GOT3 (cell line): Measurements from ENCODE around the gene PCDH9.

ENCODE experiments used
- DNase-seq: peaks from one replicate; lab custom pipeline; 2025; ENCODE audit warnings: mixed read lengths; lab: John Stamatoyannopoulos, UW

Gene PCDH9

GRCh38 chr13:66520511-66521355 is 709.4 kb downstream of the PCDH9 start:
- DNase-seq: no peak

- no peak for DNase-seq
These were observed 710.9 kb downstream of the PCDH9 start for GRCh38 chr13:66519259-66519658.

GRCh38 chr13:66518068-66518467 is 712.1 kb downstream of the PCDH9 start:
- DNase-seq: no peak

GRCh38 chr13:66513728-66514127 is 716.4 kb downstream of the PCDH9 start:
- no peak for DNase-seq

DNA sequence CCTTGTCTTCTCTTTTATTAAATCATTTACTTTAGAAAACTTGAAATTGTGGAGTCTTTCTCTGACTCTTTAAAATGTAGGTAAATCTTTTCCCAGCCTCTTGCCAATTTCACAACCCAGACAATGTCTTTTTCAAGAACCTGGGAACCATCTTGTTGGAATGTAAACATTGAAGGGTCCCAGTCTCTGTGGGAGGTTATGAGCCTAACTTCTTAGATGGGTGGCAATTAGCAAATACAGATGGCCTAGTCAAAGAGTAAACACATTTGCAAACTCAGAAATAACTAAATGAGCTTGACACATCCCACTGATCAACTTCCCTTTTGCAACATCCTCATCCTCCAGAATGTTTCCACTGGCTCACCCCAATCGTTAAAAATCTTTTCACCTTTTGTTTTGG is 721.0 kb downstream of the PCDH9 start:
- DNase-seq: no peak

DNA sequence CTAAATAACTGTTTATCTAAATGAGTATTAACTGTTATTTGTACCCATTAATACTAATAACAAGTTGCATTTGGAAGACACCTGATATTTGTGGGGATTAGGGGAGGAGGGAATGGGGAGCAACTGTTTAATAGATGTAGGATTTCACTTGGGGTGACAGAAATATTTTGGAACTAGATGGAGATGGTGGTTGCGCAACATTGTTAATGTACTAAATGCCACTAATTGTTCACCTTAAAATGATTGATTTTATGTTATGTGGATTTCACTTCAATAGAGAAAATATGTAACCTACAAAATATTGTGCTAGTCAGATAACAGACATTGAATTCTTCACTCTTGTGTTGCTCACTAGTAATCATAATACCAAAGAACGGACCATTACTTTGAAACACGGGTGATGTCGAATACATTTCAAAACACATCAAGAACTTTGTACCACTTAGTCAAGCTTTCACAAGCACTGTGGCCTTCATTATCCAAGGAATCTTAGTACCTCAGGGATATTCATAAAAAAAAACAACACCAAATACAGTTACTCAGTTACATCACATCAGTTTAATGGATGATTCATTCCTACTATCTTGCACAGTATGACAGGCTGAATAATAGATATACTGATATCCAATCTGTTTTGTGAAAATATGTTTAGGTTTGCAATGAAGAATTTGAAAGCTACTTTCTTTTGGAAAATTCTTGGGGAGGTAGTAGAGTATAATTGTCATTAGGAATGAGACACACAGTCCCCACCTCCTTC is 721.8 kb downstream of the PCDH9 start:
- no peak for DNase-seq

- DNase-seq: no peak
These were observed 723.2 kb downstream of the PCDH9 start for GRCh38 chr13:66506979-66507378.

- DNase-seq: no peak
These were observed 723.9 kb downstream of the PCDH9 start for GRCh38 chr13:66506051-66506777.

- no peak for DNase-seq
These were observed 726.2 kb downstream of the PCDH9 start for GRCh38 chr13:66503890-66504289.

DNA sequence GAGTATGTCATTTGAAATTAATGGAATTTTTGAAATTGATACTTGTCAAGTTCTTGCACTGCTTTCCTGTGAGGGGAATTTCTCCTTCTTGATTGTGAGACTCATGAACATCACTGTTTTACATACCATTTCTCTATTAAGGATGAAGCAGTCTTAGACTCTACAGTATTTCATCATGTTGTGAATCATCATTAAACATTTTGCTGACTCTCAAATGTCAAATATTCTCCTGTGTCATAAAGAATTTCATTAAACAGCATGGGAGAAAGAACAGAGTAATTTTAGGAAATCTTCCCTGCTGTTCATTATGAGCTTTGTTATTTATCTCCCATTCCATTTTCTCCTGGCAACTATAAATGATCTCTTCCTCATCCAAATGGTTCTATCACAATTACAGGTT is 729.0 kb downstream of the PCDH9 start:
- DNase-seq: no peak

GRCh38 chr13:66492479-66492878 is 737.7 kb downstream of the PCDH9 start:
- DNase-seq: no peak

DNA sequence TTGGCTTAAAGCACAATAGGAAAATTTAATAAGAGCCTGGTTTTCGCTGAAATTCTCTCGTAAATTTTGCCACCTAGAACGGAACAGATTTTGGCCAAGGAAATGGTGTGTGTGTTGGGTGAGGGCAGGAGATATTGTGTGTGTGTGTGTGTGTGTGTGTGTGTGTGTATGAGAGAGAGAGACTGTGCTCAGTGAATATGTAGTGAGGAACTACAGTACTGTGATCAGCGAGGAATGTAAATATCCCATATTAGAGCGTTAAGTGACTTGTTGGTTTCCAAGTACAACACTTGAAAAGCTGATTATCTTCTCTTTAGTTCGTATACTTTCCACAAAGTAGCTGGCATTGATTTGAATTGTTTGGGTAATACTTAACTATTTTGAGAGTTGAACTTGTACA is 738.9 kb downstream of the PCDH9 start:
- DNase-seq: no peak

DNA sequence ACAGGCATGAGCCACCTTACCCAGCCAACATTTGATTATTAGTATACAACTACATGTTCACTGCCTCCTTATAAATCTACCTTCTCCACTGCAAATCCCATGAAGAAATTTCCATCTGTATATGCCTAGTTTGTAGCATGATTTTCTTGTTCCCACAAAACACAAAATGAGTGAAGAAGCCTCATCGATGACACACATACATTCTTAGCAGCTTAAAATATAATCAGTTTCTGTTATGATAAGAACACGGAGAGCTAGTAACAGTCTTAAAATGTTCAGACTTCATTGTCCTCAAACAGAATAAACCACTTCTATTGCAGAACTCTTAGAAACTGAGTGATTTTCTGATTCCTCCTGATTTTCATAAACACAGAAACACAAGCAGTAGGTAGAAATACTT is 740.5 kb downstream of the PCDH9 start:
- no peak for DNase-seq

GRCh38 chr13:66489172-66489571 is 741.0 kb downstream of the PCDH9 start:
- no peak for DNase-seq

GRCh38 chr13:66483712-66484111 is 746.4 kb downstream of the PCDH9 start:
- no peak for DNase-seq

GRCh38 chr13:66482836-66483235 is 747.3 kb downstream of the PCDH9 start:
- no peak for DNase-seq

DNA sequence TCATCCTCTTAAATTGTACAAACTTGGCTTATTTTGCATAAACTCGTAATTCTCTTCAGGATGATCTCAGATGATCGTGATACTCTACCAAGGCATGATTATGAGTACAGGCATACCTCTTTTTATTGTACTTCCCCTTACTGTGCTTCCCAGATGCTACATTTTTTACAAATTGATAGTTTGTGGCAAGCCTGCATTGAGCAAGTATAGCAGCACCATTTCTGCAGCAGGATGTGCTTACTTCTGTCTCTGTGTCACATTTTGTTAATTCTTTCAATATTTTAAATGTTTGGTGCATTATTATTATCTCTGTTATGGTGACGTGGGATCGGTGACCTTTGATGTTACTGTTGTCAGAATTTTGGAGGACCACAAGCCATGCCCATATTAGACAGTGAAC is 752.3 kb downstream of the PCDH9 start:
- DNase-seq: no peak

GRCh38 chr13:66475061-66475460 is 755.1 kb downstream of the PCDH9 start:
- no peak for DNase-seq

DNA sequence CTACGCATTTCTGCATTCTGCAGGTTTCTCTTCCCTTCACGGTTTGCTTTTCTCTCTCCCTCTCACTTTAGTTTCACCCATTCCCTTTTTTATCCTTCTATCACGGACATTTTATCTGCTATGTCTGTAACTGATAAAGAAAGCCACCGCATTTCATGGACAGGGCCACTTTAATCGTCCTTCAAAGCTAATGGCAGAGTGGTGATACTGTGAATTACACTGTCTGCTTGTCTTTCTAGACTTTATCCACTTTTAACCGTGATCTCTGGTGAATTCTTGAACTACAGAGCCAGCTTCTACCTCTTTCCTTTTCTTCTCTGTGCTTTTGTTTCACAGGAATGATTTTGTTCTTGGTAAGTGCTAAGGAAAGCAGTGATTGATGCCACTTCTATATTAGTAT is 760.4 kb downstream of the PCDH9 start:
- no peak for DNase-seq

DNA sequence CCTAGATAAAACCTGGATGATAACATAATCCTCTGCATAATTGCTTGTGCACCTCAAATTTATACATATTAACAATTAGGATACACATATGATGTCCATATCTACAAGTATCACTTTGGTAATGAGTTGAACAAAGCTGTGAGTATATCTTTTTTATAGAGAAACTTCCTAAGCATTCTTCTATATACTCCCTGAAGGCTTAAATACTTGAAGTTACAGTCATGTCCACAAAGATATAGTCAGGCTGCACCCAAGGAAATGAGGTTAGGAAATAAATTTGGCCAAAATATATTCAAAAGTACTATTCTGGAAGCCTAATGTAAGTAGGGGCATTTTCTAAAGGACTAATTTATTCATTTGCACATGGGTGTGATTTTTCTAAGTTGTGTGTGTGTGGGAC is 761.5 kb downstream of the PCDH9 start:
- no peak for DNase-seq

DNA sequence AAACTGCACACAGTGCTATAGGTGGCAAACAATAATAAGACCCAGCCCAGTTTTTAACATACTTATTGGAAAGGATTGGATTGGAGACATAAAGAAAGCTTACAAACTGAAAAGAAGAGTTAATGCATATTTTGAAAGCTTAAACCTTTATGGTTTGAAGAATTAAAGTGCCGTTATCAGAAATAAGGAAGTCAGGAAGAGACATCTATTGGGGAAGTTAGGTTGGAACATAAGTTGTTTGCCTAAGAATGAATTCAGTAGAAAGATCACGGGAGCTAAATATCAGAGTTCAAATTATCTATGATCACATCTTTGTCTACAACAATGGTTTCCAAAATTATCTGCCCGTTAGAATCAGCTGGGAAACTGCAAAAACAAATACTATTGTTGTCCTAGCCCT is 767.9 kb downstream of the PCDH9 start:
- DNase-seq: no peak

- no peak for DNase-seq
These were observed 769.1 kb downstream of the PCDH9 start for GRCh38 chr13:66461021-66461420.

- DNase-seq: no peak
These were observed 770.5 kb downstream of the PCDH9 start for GRCh38 chr13:66459634-66460033.
